DLD1 (cell line): Measurements from ENCODE around the gene IQSEC2.

Experiments used
- in situ Hi-C: cut with HindIII; loops from 2 replicates; pipeline ENCODE4 v1.10.0; 2017; ENCODE audit warnings: low sequenced_read_pairs

The IQSEC2 gene

DNA sequence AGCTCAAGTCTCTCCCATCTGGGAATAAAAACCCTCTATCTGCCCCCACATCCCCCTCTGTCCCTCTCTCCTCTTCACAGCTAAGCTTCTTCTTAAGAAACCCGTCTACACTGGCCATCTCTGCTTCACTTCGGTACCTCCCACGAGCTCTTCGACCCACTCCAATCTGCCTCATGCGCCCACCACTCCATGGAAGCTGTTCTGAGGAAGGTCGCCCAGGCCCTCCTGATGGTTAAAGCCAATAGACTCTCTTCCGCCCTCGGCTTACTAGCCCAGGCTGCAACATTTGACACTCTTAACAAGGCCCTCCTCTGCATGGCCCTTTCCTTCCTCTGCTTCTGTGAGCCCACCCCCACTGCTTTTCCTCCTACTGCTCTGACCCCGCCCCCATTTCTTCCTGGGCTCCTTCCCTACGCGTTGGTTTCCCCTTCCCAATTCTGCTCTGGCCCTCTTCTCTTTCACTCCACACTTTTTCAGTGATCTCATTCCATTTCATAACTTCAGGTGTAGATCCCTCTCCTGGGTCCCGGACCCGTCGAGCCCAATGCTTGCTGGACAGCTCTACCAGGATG lies 11.8 kb downstream of the IQSEC2 start:
- in situ Hi-C loops = no loop called here

DNA sequence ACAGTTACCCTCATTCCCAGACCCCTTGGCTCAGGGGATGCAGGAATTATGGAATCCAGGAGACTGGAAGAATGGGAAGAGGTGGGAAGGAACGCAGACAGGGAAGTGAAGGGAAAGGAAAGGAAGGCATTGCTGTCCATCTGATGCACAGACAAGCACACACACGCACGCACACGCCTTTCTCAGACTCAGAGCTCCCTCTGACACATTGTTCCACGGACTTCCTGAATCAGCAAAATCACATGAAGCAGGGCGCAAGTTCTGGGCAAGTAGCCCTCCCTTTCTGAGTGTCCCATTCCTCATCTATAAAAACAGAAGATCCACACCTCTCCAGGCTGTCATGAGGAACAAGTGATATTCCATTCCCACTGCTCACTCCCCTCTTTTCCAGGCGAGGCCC lies 13.2 kb downstream of the IQSEC2 start:
- in situ Hi-C loops = no loop called here

DNA sequence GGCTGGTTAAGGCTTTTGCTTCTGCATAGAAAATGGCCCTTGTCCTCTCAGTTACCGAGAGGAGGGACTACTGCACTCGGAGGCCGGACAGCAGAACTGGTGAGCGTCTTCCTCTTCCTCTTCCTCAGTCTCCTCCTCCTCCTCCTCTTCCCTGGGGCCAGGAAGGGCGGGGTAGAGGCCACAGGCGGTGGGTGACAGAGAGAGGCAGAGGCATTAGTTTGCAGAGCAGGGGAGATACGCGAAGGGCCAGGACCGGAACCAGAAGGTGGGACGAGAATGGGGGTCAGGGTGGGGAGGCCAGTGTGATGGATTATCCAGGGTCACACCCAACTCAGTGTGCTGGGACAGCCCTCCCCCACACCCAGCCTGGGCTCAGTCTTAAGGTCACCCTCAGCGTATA lies 14.5 kb downstream of the IQSEC2 start:
- in situ Hi-C loops = no loop called here

DNA sequence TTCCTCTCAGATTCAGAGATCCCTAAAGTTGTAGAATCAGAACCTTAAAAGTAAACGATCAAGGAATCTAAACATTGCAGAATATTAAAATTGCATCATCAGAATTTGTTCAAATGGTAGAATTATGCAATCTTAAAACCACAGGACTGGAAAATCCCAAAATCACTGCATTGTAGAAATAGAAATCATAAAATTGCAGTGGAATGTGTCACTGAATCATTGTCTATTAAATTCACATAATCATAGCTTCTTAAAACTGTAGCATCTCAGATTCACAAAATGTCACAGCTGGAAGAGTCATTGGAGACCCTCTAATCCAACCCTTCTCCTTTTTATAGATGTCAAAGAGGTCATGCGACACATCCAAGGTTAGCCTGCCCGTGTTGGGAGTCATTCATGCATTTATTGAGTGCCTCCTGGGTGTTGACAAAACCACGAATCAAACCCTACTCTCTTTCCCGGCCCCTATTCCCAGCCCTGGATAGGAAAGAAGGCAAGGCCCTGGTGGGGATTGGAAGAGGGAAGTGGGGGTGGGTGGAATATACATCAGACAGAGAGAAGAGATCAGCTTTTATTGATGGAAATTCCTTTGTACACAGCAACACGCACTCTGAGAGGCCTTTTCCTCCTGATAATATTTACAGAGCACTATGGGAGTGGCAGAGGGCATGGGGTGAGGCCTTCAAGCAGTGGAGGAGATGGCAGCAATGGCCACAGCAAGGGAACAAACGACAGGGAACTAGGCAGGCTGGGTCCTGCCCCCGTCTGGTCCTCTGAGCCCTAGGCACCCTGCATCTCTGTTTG lies 15.4 kb downstream of the IQSEC2 start:
- in situ Hi-C loops = no loop called here

DNA sequence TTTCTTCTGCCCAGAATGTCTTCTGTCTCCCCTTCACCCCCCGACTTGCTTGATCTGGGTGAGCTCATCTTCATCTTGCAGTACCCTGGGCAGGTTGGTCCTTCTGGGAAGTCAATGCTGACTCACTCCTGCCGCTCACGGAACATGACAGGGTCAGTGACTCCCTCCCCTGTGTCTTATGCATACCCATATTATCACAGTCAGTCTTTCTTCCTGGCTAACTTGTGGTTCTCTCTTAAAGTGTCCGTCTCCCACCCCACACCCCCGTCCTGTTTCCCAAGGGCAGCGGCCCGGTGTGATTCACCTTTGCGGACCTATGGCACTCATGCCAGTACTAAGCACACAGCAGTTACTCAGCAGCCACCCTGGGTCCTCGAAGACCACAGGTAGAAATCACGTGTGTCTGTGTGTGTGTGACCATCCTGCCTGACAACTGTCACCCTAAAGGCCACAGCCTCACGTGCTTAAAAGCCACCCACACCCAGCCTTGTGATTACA lies 17.7 kb downstream of the IQSEC2 start:
- in situ Hi-C loops = no loop called here

DNA sequence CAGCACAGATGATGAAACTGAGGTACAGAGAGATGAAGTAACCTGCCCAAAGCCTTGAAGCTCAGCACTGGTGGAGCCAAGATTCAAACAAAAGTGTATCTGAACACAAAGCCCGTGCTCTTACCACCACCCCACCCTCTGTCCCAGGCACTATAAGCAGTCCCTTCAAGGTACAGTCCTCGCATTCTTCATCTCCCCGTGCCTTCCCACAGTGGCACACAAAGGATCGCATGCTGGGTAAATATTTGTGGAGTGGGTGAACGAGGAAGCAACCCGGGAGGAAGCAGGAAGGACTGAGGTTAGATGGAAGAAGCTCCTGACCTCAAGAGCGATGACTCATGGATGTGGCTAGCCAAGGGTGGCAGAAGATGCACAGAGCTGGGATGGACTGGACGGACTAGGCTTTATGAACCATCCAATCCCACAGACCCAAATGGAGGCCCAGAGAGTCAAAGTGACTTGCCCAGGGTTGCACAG lies 18.4 kb downstream of the IQSEC2 start:
- in situ Hi-C loops = no loop called here

DNA sequence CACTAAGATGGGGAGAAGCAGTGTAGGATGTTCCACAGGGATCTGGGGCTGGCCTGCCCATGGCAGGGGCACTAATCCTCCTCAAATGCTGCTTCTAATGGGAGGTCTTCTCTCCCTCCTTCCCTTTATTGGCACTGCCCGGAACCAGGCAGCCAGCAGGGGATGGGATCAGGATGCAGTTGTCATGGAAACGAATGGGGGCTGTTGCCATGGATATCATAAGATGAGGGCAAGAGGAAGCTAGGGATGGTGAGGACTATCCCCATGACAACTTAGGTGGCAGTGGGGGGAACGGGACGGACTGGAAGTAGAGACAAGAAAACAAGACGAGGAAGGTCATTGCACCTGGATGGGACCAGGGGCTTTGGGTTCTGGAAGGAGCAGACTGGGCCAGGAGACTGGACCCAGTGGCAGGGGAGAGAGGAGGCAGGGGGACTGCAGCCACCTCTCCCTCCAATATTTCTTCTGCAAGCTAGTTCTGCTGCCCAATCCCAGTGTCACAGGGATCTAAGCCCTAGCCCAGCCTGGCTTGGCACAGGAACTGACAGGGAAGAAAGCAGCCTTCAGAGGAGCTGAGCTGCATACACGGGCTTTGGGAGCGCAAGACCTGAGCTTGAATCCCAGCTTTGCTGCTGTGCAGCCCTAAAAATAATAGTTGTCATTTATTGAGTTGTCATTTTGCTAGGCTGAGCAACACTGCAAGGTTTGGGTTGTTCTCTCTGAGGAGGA lies 19.0 kb downstream of the IQSEC2 start:
- in situ Hi-C loops = no loop called here

DNA sequence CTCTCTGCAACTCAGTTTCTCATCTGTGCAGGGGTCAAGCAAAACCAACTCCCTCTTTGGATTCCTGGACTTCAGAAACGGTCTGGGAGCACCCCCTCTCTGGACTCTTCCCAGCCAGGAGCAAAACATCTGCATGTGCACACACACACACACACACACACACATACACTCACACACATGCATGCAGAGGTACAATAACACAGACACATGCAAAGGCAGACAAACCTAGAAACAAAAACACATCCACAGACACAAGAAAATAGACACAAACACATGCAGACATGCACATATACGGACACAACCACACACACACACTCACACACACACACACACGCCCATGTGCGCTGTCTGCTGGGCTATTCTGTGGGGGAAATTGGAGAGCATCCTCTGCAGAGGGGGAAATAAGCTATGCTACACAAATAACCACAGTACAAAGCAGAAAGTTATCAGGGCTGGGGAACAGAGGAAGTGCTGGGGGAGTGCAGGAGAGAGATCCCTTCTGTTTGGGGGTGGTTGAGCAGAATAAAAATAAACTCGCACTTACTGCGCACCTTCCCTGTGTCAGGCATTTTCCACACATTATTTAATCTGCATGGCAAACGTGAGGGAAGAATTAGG lies 19.9 kb downstream of the IQSEC2 start:
- in situ Hi-C loops = no loop called here

DNA sequence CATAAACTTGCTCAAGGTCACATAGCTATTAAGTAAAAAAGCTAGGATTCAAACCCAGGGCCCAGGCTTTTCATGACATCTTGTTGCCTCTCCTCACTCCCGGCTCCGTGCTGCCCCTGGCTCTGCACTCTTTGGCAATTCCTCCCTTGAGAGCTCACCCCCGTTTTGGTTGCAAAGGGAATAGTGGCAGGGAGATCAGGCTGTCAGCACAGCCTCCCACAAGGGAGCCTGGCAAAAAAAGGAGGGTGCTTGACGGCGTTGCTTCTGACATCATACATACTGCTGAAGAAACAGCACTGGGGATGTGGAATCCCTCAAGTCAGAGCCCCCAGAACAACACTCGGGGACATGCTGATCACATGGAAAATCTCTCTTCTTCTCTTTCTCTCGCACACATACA lies 20.5 kb downstream of the IQSEC2 start:
- in situ Hi-C loops = no loop called here

DNA sequence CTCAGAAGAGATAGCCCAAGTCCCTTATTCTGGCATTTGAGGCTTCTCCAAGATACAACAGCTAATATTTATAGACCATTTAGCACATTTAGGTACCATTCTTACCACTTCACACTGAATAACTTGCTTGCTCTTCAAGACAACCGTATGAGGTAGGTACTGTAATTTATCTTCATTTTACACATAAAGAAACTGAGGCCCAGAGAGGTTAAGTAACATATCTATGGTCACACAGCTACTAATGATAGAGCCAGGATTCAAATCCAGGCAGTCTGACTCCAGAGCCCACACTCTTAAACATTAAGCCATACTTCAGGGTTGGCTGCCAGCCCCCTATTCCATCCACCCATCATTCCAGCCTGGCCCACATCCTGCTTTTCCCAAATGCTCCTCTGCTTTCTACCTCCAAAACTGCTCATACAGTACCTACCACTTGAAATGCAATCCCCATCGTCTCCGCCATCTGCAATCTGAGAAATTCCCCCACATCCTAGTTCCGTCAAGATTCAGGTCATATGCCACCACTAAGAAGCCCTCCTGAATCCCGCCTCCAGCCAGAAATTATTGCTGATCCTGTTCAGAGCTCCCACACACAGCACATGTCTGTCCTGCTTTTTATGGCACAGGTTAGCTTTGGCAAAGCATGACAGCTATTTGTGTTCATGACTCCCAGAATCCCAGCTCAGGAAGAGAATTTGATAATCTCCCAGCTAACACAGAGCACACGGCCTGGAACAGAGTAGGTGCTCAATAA lies 23.5 kb downstream of the IQSEC2 start:
- in situ Hi-C loops = no loop called here

DNA sequence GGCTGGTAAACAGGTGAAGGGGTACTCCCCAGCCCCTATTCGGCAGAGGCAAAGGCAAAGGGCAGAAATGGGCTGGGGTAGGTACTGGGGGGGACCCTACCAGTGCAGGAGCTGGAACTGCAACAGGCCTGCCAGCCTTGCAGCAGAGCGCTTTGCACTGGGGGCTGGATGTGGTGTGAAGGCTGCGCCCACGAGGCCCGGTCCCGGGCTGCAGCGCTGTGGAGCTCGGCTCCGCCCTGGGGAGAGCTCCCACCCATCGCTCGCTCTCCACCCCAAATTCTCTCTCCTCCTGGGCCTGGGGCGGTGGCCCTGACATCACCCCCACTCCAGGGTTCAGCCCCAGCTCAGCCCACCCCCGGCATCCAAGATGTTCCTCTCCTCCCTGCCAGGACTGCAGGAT lies 24.2 kb downstream of the IQSEC2 start:
- in situ Hi-C loops = no loop called here

DNA sequence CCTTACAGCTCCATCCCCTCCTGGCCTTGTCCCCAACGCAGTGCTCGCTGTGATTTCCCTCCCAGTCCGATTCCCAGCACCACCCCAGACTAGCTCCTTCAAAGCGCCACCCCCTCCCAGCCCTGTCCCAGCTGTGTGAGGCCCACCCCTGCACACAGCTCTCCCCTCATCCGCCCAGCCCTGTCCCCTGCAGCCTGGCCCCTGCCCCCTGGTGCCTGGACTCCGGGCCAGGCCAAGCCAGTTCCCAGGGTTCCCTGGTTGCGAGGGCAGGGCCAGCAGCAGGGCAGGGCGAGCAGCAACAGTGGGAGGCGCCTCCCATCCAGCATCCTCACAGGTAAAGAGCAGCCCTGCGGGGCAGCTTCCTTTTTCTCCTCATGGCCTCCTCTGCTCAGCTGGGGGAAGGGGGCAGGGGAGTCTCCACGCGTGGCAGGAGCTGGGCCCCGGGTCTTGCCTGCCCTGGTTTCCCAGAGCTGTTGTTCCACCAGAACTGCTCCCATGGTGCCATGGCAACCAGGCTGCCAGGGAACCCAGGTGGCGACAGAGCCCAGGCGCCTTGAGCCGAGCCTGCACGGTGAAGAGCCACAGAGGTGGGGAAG lies 24.8 kb downstream of the IQSEC2 start:
- in situ Hi-C loops = no loop called here

DNA sequence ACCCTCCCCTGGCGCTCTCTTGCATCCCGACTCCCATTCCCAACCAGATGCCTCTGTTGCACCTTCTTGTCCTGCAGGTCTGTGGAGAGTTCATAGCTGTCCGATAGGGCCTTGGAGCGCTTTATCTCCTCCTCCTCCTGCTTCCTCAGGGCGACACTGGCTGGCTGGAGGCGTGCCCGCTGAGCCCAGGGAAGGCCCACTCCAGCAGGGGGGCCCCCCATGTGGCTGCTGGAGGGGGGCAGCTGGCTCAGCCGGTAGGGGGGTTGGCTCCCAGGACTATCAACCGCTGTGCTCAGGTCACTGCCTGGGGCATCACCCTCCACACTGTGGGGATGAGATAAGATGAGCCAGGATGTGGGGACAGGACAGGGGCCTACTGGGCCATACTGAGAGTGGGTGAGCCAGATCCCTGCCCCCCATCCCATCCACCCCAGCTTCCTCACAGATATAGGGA lies 25.6 kb downstream of the IQSEC2 start:
- in situ Hi-C loops = no loop called here

DNA sequence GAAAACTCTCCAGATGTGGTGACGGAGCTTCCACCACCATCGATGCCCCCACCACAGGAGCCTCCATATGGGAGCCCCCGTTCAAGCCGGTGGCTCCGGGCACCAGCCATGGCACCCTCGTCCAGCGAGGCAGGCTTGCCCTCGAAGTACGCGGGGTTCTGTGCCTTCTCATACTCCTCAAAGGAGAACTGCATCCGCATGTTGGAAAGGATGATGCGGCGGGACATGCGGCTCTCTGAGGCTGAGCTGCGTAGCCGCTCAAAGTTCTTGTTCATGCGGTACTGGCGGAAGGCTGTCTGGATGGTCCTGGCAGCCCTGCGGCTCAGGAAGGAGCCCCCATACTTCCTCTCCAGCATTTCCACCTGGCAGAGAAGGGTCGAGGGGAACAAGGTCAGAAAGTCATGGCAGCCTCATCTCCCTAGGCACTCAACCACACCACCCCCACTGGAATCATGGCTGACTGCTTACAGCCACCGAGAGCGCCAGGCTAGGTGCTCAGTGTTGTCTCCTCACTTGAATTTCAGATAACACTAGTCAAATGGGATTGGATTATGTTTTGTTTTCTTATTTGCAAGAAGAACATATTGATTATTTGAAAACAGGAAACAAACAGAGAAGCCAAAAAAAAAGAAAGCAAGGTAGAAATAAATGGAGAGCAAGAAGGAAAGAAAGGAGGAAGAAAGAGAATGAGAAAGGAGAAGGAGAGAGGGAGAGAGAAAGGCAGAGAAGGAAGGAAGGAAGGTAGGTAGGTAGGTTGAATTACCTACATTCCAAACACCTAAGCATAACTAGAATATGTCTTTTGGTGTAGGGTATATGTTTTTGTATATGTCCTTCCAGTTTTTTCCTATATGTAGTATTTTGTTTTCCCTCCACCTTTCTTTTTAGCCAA lies 26.6 kb downstream of the IQSEC2 start:
- in situ Hi-C loops = no loop called here

DNA sequence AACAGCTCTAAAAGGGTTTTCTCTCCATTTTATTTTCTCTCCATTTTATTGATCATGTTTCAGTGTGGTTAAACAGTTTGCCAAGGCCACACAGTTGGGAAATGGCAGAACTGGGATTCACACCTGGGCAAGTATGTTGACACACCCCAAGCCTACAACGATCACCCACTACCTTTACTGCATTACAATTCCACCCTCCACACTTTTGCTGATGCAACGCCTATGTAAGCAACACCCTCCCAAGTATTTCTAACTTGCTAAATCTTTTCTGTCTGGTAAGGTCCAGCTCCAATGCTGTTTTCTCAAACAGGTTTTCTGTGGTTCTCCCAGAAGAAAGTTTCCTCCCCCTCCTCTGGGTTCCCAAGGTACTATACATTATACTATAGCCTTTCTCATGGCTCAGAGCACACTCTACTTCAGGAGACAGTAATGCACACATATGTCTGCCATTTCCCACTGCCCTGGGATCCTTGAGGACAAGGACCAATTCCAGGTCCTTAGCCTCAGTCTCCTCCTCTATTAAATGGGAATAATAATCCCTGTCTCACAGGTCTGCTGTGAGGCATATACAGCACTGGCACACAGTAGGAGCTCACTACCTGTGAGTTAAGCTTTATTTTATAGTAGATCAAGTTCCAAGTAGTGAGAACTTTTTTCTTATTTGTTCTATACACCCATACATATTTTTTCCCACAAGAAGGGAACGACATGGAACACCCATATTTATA lies 27.9 kb downstream of the IQSEC2 start:
- in situ Hi-C loops = no loop called here

DNA sequence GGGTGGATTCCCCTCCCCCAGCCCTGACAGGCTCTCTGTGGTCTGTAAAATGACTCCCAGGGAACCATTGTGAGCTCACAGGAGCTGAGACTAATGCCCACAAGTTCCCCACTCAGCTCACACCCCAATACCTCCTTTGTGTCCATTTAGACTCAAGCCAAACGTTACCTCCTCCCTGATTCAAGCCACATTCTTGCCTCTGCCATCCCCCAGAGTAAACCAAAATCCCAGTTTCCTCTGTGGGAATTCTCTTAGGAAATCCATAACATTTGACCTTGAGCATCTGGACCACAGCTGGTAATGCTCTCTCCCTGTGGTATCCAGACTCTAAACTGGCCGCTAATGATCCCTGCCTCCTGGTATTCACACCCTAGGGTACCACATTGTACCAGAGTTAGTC lies 30.1 kb downstream of the IQSEC2 start:
- in situ Hi-C loops = no loop called here

DNA sequence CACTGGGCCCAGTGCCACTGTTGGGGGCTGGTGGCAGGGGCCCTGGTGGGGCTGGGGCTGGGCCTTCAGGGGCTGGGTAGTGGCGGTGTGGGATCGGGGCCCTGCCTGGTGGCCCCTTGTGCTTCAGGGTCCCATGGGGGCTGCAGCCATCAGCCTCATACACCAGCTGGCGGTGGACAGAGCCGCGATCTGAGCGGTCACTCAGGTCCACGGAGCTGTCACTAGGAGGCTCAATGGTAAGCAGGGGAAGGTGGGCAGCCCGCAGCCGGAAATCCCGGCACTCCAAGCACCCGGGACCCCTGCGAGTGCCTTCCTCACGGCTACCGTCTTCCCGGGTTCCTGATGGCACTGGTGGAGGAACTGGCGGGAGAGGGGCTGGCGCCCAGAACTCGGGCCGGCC lies 30.8 kb downstream of the IQSEC2 start:
- in situ Hi-C loops = no loop called here

DNA sequence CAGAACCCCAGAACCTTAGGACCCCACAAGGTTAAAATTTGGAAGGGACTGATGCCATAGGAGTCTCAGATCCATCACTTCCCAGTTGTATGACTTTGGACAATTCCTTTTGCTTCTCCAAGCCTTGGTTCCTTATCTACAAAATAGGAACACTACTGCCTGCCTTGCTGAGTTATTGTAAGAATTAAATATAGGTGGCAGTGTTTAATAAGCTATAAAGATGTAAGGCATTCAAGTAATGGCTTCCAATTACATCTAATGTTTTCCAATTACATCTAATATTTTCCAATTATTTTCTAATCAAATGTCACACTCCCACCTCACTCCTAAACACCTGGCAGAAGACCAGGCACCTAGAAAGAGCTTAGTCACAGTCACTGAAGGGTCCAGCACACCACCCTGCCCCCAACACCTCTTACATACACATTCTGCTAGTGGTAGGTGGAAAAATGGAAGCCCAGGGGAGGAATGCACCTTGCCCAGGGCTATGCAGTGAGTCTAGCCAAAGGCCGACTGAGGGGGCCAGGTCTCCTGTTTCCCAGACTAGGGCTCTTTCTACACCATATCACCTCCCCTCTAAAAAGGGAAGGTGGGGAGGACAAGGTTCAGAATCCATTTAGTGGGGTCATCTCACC lies 31.9 kb downstream of the IQSEC2 start:
- in situ Hi-C loops = no loop called here
